Measurements from ENCODE around the gene LHX4.

LHX4 gene

DNA sequence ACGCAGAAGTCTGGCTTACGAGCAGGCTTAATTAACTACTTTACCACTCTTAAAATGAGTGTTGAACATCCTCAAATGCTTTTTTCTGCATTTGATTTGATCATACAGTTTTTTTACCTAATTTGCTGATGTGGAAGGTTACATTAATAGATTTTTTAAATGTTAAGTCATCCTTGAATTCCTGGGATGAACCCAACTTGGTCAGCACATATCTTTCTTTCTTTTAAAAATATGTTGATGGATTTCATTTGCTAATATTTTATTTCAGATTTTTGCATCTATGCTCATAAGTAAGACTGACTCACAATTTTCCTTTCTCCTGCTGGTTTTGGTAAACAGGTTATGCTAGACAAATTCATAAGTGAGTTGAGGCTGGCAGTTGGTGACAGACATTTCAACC, 82.9 kb downstream of the LHX4 start:
- H3F3A ChIP-seq (ENCODE audit: control insufficient read depth, insufficient read depth), result no peaks in the 10 kb centered on the region
- no peak overlapping the region for H3K4me2 ChIP-seq (ENCODE audit: low read length)
- no peaks in the 10 kb centered on the region for H3K79me2 ChIP-seq (ENCODE audit: control insufficient read depth, low read length)
- no peak overlapping the region for H3K4me3 ChIP-seq (ENCODE audit: low read length)
- TF ChIP-seq, protein P1, sequence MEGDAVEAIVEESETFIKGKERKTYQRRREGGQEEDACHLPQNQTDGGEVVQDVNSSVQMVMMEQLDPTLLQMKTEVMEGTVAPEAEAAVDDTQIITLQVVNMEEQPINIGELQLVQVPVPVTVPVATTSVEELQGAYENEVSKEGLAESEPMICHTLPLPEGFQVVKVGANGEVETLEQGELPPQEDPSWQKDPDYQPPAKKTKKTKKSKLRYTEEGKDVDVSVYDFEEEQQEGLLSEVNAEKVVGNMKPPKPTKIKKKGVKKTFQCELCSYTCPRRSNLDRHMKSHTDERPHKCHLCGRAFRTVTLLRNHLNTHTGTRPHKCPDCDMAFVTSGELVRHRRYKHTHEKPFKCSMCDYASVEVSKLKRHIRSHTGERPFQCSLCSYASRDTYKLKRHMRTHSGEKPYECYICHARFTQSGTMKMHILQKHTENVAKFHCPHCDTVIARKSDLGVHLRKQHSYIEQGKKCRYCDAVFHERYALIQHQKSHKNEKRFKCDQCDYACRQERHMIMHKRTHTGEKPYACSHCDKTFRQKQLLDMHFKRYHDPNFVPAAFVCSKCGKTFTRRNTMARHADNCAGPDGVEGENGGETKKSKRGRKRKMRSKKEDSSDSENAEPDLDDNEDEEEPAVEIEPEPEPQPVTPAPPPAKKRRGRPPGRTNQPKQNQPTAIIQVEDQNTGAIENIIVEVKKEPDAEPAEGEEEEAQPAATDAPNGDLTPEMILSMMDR (IDR thresholded peaks at IDR 0.05; ENCODE audit: low read depth, low read length, poor library complexity, severe bottlenecking), result no peak
- no peak for TF ChIP-seq EZH2phosphoT487 (IDR thresholded peaks at IDR 0.05; ENCODE audit: borderline replicate concordance, low read length)
- H3K4me1 ChIP-seq (ENCODE audit: control insufficient read depth, low read length), result no peaks in the 10 kb centered on the region
- H3K27me3 ChIP-seq (ENCODE audit: control insufficient read depth, low read length), result no peaks in the 10 kb centered on the region
- no peaks in the 10 kb centered on the region for H3K9me2 ChIP-seq (replicated peaks; ENCODE audit: control insufficient read depth, low read length)
- peaks cover 3% of the 10 kb centered on the region; the same call in 1 of the 2 replicates for H3K36me3 ChIP-seq (ENCODE audit: control insufficient read depth, low read length)
- H4K20me1 ChIP-seq (ENCODE audit: control insufficient read depth, insufficient read depth, low read depth, low read length), result no peaks in the 10 kb centered on the region
- H3K27ac ChIP-seq (ENCODE audit: low read depth, low read length), result no peak overlapping the region
- H3K9me3 ChIP-seq (ENCODE audit: control insufficient read depth, insufficient read depth, low read length), result no peaks in the 10 kb centered on the region

DNA sequence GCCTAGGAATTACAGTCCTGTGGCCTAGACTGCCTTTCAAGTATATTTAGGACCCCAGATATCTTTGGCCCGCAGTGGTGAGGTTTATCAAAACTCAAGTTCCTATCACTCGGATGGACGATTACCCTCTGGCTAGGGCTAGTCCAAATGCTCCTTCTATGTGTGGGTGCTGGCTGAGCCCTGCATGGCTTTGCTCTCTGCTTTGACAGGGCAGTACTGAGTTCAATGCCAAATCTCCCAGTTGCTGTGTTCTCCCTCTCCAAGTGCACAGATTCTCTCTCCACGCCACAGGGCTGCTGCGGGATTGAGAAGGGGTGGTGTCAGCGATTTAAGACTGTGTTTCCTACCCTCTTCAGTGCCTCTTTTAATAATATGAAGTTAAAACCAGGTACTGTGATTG, 97.0 kb downstream of the LHX4 start:
- H3K4me2 ChIP-seq (ENCODE audit: low read length), result no peak overlapping the region
- no peaks in the 10 kb centered on the region for H3K4me1 ChIP-seq (ENCODE audit: control insufficient read depth, low read length)
- no peaks in the 10 kb centered on the region for H3K9me2 ChIP-seq (replicated peaks; ENCODE audit: control insufficient read depth, low read length)
- TF ChIP-seq, protein P1 (IDR thresholded peaks at IDR 0.05; ENCODE audit: low read depth, low read length, poor library complexity, severe bottlenecking), result no peak
- no peak for TF ChIP-seq EZH2phosphoT487 (IDR thresholded peaks at IDR 0.05; ENCODE audit: borderline replicate concordance, low read length)
- no peak overlapping the region for H3K4me3 ChIP-seq (ENCODE audit: low read length)
- H4K20me1 ChIP-seq (ENCODE audit: control insufficient read depth, insufficient read depth, low read depth, low read length), result no peaks in the 10 kb centered on the region
- no peaks in the 10 kb centered on the region for H3K27me3 ChIP-seq (ENCODE audit: control insufficient read depth, low read length)
- H3F3A ChIP-seq (ENCODE audit: control insufficient read depth, insufficient read depth), result no peaks in the 10 kb centered on the region
- H3K36me3 ChIP-seq (ENCODE audit: control insufficient read depth, low read length), result no peaks in the 10 kb centered on the region; the same call in 1 of the 2 replicates
- 0 out of 2 replicates have a peak, but pooled peaks cover 2% of the 10 kb centered on the region for H3K79me2 ChIP-seq (ENCODE audit: control insufficient read depth, low read length)
- H3K27ac ChIP-seq (ENCODE audit: low read depth, low read length), result no peak overlapping the region
- H3K9me3 ChIP-seq (ENCODE audit: control insufficient read depth, insufficient read depth, low read length), result no peaks in the 10 kb centered on the region

Measured in DOHH2 (cell line).